RWPE2 (cell line): Measurements from ENCODE around the gene MCRIP2.
A peak's percentile ranks its signal among the peaks of the same experiment; 100 is the strongest.

Experiments used
- ATAC-seq: fragments of 200-7000 bp; cut with Tn5 transposase; 3 replicates; pipeline ENCODE4 v1.9.1; 2021; ENCODE audit warnings: low read depth
- DNase-seq: peaks from one replicate; pipeline ENCODE4 v3.0.0-alpha.2; 2020; ENCODE audit warnings: low spot score
- H3K27ac ChIP-seq: fragments of 450-650 bp; 2 replicates; pipeline ENCODE4 v1.5.1; 2017; ENCODE audit warnings: mild to moderate bottlenecking; ENCODE audit not compliant: poor library complexity, severe bottlenecking
- H3K27me3 ChIP-seq: fragments of 250-450 bp; sonication (Bioruptor Pico); 2 replicates; pipeline ENCODE4 v1.5.1; 2021; ENCODE audit warnings: mild to moderate bottlenecking, moderate library complexity; ENCODE audit not compliant: insufficient read depth, poor library complexity, severe bottlenecking
- H3K36me3 ChIP-seq: fragments of 250-450 bp; sonication (Bioruptor Pico); 2 replicates; pipeline ENCODE4 v1.5.1; 2020; ENCODE audit warnings: low read depth, mild to moderate bottlenecking, moderate library complexity
- H3K4me1 ChIP-seq: fragments of 250-450 bp; sonication (Bioruptor Pico); 2 replicates; pipeline ENCODE4 v1.5.1; 2021; ENCODE audit warnings: mild to moderate bottlenecking, moderate library complexity; ENCODE audit not compliant: insufficient read depth, poor library complexity, severe bottlenecking
- H3K4me3 ChIP-seq: fragments of 250-450 bp; sonication (Bioruptor Pico); 2 replicates; pipeline ENCODE4 v1.5.1; 2021; ENCODE audit warnings: mild to moderate bottlenecking, moderate library complexity; ENCODE audit not compliant: severe bottlenecking
- H3K9me3 ChIP-seq: fragments of 250-450 bp; sonication (Bioruptor Pico); 2 replicates; pipeline ENCODE4 v1.5.1; 2021; ENCODE audit warnings: mild to moderate bottlenecking, moderate library complexity; ENCODE audit not compliant: severe bottlenecking
- CTCF ChIP-seq: fragments of 450-650 bp; IDR thresholded peaks from one replicate; pipeline ENCODE4 v1.5.1; 2017; ENCODE audit warnings: mild to moderate bottlenecking, moderate library complexity; ENCODE audit not compliant: poor library complexity, severe bottlenecking

Gene MCRIP2

GRCh38 chr16:683396-684070, 41.9 kb downstream of the MCRIP2 start:
- Histone ChIP-seq H3K27ac (peak overlapping the region; percentile 77), H3K4me1 (peaks cover 15% of the 10 kb centered on the region), H3K36me3 (peaks cover 44% of the 10 kb centered on the region), H3K9me3 (no peaks in the 10 kb centered on the region), H3K4me3 (peak overlapping the region; percentile 72), H3K27me3 (no peaks in the 10 kb centered on the region)
- DNase-seq (no peak), ATAC-seq (peak; percentile 3; the same call in 2 of the 3 replicates)
- no peak for TF ChIP-seq CTCF

DNA sequence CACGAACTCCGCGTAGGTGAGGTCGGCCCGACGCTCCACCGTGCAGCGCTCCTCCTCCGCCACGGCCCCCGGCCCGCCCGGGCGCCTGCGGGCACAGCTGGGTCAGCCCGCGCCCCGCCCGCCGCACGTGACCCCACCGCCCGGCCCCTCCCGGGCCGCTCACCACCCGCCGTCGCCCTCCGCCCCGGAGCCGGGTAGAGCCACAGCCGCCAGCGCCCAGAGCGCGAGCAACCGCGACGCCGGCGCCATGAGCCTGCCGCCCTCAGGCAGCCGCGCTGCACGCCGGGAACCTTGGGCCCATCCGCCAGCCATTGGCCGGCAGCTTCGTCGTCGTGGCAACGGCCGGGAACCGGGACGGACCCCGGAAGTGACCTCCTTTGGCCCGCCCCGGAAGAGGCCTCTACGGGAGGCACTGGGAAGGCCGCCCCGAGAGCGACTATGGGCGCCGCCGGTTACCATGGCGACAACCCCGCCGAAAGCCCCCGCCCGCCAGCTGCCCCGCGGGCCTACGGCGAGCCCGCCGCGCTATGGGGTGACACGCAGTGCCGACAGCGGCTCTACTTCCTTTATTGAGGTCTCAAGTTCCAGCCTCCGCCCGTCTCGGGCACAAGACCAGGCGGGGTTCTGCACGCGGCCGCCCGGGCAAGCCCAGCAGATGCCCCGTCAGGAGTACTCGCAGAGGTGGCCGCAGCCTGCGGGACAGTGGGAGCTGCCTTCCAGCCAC, 42.6 kb downstream of the MCRIP2 start, which contains the start of gene JMJD8:
Gene JMJD8, minus strand, starts transcription at position 264 of the 724 bp plus-strand sequence. Its CDS starts 15 bp downstream, at position 249.
- peaks cover 44% of the 10 kb centered on the region for H3K36me3 ChIP-seq
- H3K4me1 ChIP-seq = peaks cover 12% of the 10 kb centered on the region
- H3K27me3 ChIP-seq = no peaks in the 10 kb centered on the region
- no peak for TF ChIP-seq CTCF
- DNase-seq (peak; percentile 99), ATAC-seq (peak; percentile 67)
- H3K4me3 ChIP-seq = peak within 1 kb of the TSS; percentile 72
- H3K27ac ChIP-seq = peak within 1 kb of the TSS; percentile 77
- H3K9me3 ChIP-seq = no peaks in the 10 kb centered on the region

DNA sequence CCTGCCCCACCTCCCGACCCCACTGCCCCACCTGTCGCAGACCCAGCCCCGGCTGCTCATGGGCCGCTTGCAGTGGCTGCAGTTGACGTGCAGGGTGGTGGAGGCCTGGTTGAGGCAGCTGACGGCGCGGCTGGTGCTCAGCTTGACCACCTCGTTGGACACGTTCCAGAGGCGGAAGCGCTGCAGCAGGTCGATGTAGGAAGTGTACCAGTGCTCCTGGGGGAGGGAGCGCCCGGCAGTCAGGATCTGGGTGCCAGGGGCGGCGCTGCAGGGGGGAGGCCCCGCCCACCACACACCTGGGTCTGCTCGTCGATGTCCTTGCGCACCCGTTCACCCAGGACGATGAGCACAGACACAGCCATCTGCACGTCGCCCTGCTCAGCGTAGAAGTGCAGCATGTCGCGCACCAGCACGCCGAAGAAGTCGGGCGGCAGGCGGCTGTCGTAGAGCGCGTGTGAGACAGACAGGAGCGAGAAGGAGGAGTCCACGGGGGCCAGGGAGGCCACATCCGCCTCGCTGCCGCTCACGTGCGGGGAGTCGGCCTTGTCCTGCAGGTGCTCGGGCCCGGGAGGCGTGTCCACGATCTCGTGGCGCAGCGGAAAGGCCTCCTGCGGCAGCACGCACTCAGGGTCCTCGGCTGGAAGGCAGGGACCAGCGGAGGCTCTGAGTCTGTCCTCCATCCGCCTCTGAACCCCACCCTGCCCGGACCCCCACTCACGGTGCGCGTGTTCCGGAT, 43.5 kb downstream of the MCRIP2 start:
- Histone ChIP-seq H3K27ac (peak overlapping the region; percentile 77), H3K36me3 (peaks cover 44% of the 10 kb centered on the region), H3K9me3 (no peaks in the 10 kb centered on the region), H3K4me3 (no peak overlapping the region), H3K27me3 (no peaks in the 10 kb centered on the region), H3K4me1 (peaks cover 13% of the 10 kb centered on the region)
- no peak for ATAC-seq
- DNase-seq = no peak
- no peak for TF ChIP-seq CTCF

DNA sequence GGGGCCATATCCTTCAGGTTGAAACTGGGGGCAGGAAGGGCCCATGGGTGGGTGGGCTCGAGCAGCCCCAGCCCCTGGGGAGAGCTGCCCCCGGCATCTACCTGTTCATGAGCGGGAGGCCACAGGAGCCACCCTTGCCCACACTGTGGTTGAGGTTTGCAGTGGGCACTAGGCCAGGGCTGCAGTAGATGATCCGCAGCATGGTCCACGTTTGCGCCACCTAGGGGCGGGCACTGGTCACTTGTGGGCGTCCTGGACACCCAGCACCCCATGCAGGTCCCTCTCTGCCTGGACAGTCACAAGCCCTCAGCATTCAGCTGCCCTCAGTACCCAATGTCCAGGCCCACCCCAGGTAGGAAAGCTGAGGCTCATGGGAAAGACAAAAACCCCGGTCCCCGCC, 44.3 kb downstream of the MCRIP2 start:
- Histone ChIP-seq H3K9me3 (no peaks in the 10 kb centered on the region), H3K27ac (no peak overlapping the region), H3K36me3 (peaks cover 44% of the 10 kb centered on the region), H3K27me3 (no peaks in the 10 kb centered on the region), H3K4me3 (no peak overlapping the region), H3K4me1 (peaks cover 13% of the 10 kb centered on the region)
- no peak for DNase-seq
- no peak for ATAC-seq
- peak; percentile 56 for TF ChIP-seq CTCF
